HG02610 (cell line): ENCODE measurements around the gene PDE6C.

ENCODE experiments used
- ATAC-seq: cut with Tn5 transposase; IDR thresholded peaks from one replicate; pipeline ENCODE4 v1.9.1; 2021; ENCODE audit warnings: mild to moderate bottlenecking, moderate library complexity; ENCODE audit not compliant: unreplicated experiment

The PDE6C gene

GRCh38 chr10:93612311-93612710 lies at the start of gene PDE6C:
PDE6C (plus strand) TSS chr10:93612537; CDS start chr10:93612726, 189 bp downstream.
- ATAC-seq = no peak

- no peak for ATAC-seq
Observed at GRCh38 chr10:93565446-93565845, 46.9 kb upstream of the PDE6C start.

GRCh38 chr10:93566435-93567276 lies 45.7 kb upstream of the PDE6C start, which contains the start of gene FFAR4:
FFAR4 (plus strand) TSS chr10:93566665; CDS start chr10:93566721, 56 bp downstream.
- no peak for ATAC-seq

- no peak for ATAC-seq
Observed at GRCh38 chr10:93567277-93568104, 44.8 kb upstream of the PDE6C start.

GRCh38 chr10:93568105-93568390 lies 44.3 kb upstream of the PDE6C start:
- ATAC-seq = no peak

- no peak for ATAC-seq
Observed at GRCh38 chr10:93570383-93570782, 42.0 kb upstream of the PDE6C start.

GRCh38 chr10:93572606-93573005 lies 39.7 kb upstream of the PDE6C start:
- ATAC-seq = no peak

GRCh38 chr10:93573051-93573909 lies 39.1 kb upstream of the PDE6C start:
- no peak for ATAC-seq

GRCh38 chr10:93573924-93574323 lies 38.4 kb upstream of the PDE6C start:
- ATAC-seq = no peak

GRCh38 chr10:93576888-93577287 lies 35.4 kb upstream of the PDE6C start:
- no peak for ATAC-seq

- no peak for ATAC-seq
Observed at GRCh38 chr10:93577565-93577964, 34.8 kb upstream of the PDE6C start.

GRCh38 chr10:93579089-93579488 lies 33.2 kb upstream of the PDE6C start:
- no peak for ATAC-seq

GRCh38 chr10:93579985-93580711 lies 32.2 kb upstream of the PDE6C start:
- ATAC-seq = no peak

GRCh38 chr10:93580828-93581227 lies 31.5 kb upstream of the PDE6C start:
- ATAC-seq = no peak

GRCh38 chr10:93584445-93584844 lies 27.9 kb upstream of the PDE6C start:
- ATAC-seq = no peak

- no peak for ATAC-seq
Observed at GRCh38 chr10:93589648-93590562, 22.4 kb upstream of the PDE6C start.

- ATAC-seq = no peak
Observed at GRCh38 chr10:93590638-93591037, 21.7 kb upstream of the PDE6C start.

GRCh38 chr10:93591065-93591808 lies 21.1 kb upstream of the PDE6C start:
- no peak for ATAC-seq

- ATAC-seq = no peak
Observed at GRCh38 chr10:93593254-93593653, 19.1 kb upstream of the PDE6C start.
